ENCODE results near the gene LCE1D.

LCE1D gene

DNA sequence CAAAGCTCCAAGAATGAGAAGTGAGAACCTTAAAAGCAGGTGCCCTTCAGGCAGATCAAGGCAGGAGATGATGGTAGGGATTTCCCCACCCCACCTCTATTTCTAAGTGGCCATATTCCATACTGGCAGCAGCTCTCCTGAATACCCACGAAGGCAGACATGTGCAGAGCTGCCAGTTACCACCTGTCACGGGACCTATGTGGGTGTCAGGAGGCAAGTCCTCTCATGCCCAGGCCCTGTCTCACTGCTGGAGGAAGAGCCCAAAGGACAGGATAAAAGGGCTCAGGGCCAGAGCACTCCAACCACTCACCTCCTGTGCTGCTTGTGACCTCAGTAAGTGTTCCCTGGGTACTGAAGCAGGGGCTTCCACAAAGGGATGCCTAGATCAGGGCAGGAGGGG lies 14.5 kb downstream of the LCE1D start:
- Histone ChIP-seq H3K4me3 (ENCODE audit: low read depth in 1 of 5, low read length in 5 of 5) (no peak overlapping the region), H3K27me3 (ENCODE audit: control insufficient read depth in 5 of 5, insufficient read depth in 4 of 5, low read length in 5 of 5) (no peaks in the 10 kb centered on the region), H3K9me3 (ENCODE audit: control insufficient read depth in 5 of 5, low read length in 5 of 5) (no peaks in the 10 kb centered on the region), H3K36me3 (ENCODE audit: control insufficient read depth in 5 of 5, insufficient read depth in 5 of 5, low read length in 5 of 5) (no peaks in the 10 kb centered on the region), H3K9ac (ENCODE audit: low read length in 5 of 5) (no peak overlapping the region), H3K27ac (ENCODE audit: low read depth, low read length) (no peak overlapping the region), H3K4me1 (ENCODE audit: control insufficient read depth in 5 of 5, insufficient read depth in 5 of 5, low read length in 5 of 5) (no peaks in the 10 kb centered on the region)

DNA sequence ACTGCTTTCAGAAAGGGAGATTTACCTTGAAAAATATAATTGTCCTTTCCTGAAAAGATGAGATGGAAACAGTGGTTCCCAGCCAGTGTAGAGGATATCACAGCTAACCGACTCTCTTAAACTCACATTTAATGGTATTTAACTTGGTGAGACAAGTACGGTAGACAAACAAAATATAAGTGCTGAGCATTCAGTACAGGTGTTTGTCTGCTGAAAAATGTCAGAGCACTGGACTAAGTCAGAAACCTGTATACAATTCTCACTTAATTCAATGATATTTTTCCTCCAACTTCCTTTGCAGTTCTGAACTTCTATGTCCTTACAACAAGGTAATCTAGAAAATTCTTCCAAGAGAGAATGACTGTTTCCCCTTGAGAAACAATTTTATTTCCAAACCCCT lies 15.2 kb downstream of the LCE1D start, which contains the start of gene LCE1B:
Gene LCE1B, plus strand, starts transcription at position 301 of the 400 bp plus-strand sequence. CDS start 476 bp downstream, outside the sequence.
- Histone ChIP-seq H3K9ac (ENCODE audit: low read length in 5 of 5) (no peak within 1 kb of the TSS), H3K36me3 (ENCODE audit: control insufficient read depth in 5 of 5, insufficient read depth in 5 of 5, low read length in 5 of 5) (no peaks in the 10 kb centered on the region), H3K9me3 (ENCODE audit: control insufficient read depth in 5 of 5, low read length in 5 of 5) (no peaks in the 10 kb centered on the region), H3K27me3 (ENCODE audit: control insufficient read depth in 5 of 5, insufficient read depth in 4 of 5, low read length in 5 of 5) (no peaks in the 10 kb centered on the region), H3K4me3 (ENCODE audit: low read depth in 1 of 5, low read length in 5 of 5) (no peak within 1 kb of the TSS), H3K27ac (ENCODE audit: low read depth, low read length) (no peak within 1 kb of the TSS), H3K4me1 (ENCODE audit: control insufficient read depth in 5 of 5, insufficient read depth in 5 of 5, low read length in 5 of 5) (no peaks in the 10 kb centered on the region)

DNA sequence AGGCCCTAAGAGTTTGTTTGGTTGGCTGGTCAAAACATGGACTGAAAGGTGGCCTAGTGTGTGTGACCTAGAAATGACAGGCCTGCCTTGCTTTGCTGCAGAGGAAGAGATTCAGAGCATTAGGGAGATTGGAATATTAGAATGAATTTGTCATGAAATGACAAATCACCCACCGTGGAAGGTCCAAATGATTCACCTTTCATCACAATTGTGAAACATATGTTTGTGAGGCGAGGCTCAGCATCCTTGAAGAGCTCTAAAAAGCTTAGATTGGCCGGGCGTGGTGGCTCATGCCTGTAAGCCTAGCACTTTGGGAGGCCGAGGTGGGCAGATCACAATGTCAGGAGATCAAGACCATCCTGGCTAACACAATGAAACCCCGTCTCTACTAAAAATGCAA lies 20.8 kb downstream of the LCE1D start:
- no peaks in the 10 kb centered on the region for H3K9me3 ChIP-seq (ENCODE audit: control insufficient read depth in 5 of 5, low read length in 5 of 5)
- H3K4me3 ChIP-seq (ENCODE audit: low read depth in 1 of 5, low read length in 5 of 5), result no peak overlapping the region
- H3K9ac ChIP-seq (ENCODE audit: low read length in 5 of 5), result no peak overlapping the region
- H3K27ac ChIP-seq (ENCODE audit: low read depth, low read length), result no peak overlapping the region
- no peaks in the 10 kb centered on the region for H3K4me1 ChIP-seq (ENCODE audit: control insufficient read depth in 5 of 5, insufficient read depth in 5 of 5, low read length in 5 of 5)
- H3K36me3 ChIP-seq (ENCODE audit: control insufficient read depth in 5 of 5, insufficient read depth in 5 of 5, low read length in 5 of 5), result no peaks in the 10 kb centered on the region
- H3K27me3 ChIP-seq (ENCODE audit: control insufficient read depth in 5 of 5, insufficient read depth in 4 of 5, low read length in 5 of 5), result no peaks in the 10 kb centered on the region

DNA sequence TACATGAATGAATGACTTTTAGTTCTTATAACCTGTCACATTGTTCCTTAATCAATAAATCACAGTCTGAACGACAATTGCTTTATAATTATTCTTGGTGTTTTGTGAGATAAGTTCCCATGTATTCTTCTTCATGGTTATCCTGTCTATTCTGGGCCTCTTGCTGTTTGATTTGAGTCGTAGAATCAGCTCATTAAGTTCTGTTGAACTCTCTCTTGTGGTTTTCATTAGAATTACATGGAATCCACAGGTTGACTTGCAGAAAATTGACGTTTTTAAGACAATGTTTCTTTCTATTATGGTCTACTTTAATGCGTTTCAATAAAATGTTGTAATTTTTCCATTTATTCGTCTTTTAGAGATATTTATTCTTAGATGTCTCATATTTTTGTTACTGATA lies 26.8 kb downstream of the LCE1D start:
- H3K4me1 ChIP-seq (ENCODE audit: control insufficient read depth in 5 of 5, insufficient read depth in 5 of 5, low read length in 5 of 5), result no peaks in the 10 kb centered on the region
- no peak overlapping the region for H3K9ac ChIP-seq (ENCODE audit: low read length in 5 of 5)
- H3K4me3 ChIP-seq (ENCODE audit: low read depth in 1 of 5, low read length in 5 of 5), result no peak overlapping the region
- no peaks in the 10 kb centered on the region for H3K36me3 ChIP-seq (ENCODE audit: control insufficient read depth in 5 of 5, insufficient read depth in 5 of 5, low read length in 5 of 5)
- peaks cover 0 to 4% (median 0%) of the 10 kb centered on the region in 5 donors for H3K27me3 ChIP-seq (ENCODE audit: control insufficient read depth in 5 of 5, insufficient read depth in 4 of 5, low read length in 5 of 5)
- H3K9me3 ChIP-seq (ENCODE audit: control insufficient read depth in 5 of 5, low read length in 5 of 5), result peaks cover 0 to 3% (median 0%) of the 10 kb centered on the region in 5 donors
- H3K27ac ChIP-seq (ENCODE audit: low read depth, low read length), result no peak overlapping the region

DNA sequence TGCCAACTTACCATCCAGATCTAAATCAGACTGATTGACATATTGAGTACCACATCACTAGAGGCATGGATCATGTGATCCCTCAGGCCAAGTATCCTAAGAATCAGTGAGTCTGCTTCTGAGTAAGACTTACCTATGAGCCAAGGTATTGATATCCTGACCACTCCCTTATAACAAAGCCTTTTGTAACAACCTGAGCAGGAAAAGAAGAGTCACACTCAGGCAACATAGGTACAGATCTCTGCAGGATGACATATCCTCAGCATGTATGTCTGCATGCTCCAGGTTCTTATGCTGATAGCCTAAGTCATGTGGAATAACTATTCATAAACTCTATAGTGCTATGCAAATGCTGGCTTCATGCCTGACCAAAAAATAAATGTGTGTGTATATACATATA lies 28.4 kb downstream of the LCE1D start:
- Histone ChIP-seq H3K4me1 (ENCODE audit: control insufficient read depth in 5 of 5, insufficient read depth in 5 of 5, low read length in 5 of 5) (no peaks in the 10 kb centered on the region), H3K9me3 (ENCODE audit: control insufficient read depth in 5 of 5, low read length in 5 of 5) (peaks cover 0 to 3% (median 0%) of the 10 kb centered on the region in 5 donors), H3K27me3 (ENCODE audit: control insufficient read depth in 5 of 5, insufficient read depth in 4 of 5, low read length in 5 of 5) (peaks cover 0 to 4% (median 0%) of the 10 kb centered on the region in 5 donors), H3K9ac (ENCODE audit: low read length in 5 of 5) (no peak overlapping the region), H3K27ac (ENCODE audit: low read depth, low read length) (no peak overlapping the region), H3K36me3 (ENCODE audit: control insufficient read depth in 5 of 5, insufficient read depth in 5 of 5, low read length in 5 of 5) (no peaks in the 10 kb centered on the region), H3K4me3 (ENCODE audit: low read depth in 1 of 5, low read length in 5 of 5) (no peak overlapping the region)

DNA sequence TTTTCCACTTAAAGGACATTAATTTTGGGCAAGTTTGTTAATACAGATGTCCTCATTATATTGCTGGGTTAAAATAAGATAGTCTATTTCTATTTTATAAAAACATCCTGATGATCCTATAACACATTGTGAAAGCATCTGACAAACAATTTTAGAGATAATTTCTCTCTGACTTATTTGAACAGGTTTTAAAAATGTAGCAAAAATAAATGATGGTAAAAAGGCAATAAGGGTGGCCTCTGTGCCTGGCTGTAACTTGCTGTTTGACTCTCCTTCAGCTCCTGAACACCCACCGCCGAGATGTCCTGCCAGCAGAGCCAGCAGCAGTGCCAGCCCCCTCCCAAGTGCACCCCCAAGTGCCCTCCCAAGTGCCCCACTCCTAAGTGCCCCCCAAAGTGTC lies 30.7 kb downstream of the LCE1D start, which contains the start of gene LCE1A:
Gene LCE1A, plus strand, starts transcription at position 301 of the 400 bp plus-strand sequence. Its CDS starts 0 bp downstream, at position 301.
- Histone ChIP-seq H3K36me3 (ENCODE audit: control insufficient read depth in 5 of 5, insufficient read depth in 5 of 5, low read length in 5 of 5) (no peaks in the 10 kb centered on the region), H3K27me3 (ENCODE audit: control insufficient read depth in 5 of 5, insufficient read depth in 4 of 5, low read length in 5 of 5) (peaks cover 0 to 4% (median 0%) of the 10 kb centered on the region in 5 donors), H3K9ac (ENCODE audit: low read length in 5 of 5) (no peak within 1 kb of the TSS), H3K4me3 (ENCODE audit: low read depth in 1 of 5, low read length in 5 of 5) (no peak within 1 kb of the TSS), H3K9me3 (ENCODE audit: control insufficient read depth in 5 of 5, low read length in 5 of 5) (peaks cover 0 to 3% (median 0%) of the 10 kb centered on the region in 5 donors), H3K27ac (ENCODE audit: low read depth, low read length) (no peak within 1 kb of the TSS), H3K4me1 (ENCODE audit: control insufficient read depth in 5 of 5, insufficient read depth in 5 of 5, low read length in 5 of 5) (no peaks in the 10 kb centered on the region)

DNA sequence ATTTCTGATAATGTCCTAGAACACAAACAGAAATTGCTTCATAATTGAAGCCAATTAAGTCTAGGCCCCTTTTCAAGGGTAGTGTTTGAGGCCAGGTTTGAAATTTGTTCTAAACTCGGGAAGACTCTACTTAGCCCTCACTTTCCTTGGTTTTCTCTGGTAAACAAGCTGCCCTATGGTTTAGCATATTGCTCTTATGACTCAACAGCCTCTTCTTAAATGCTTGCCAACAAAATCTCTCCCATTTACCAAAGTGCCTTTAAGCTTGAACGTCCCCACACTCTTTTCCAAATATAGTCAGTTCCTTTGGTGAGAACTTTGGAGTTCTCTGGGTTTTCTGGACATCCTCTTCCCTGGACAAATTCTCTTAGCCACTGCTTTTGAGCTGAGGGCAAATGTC lies 40.3 kb downstream of the LCE1D start:
- Histone ChIP-seq H3K27ac (ENCODE audit: low read depth, low read length) (no peak overlapping the region), H3K9me3 (ENCODE audit: control insufficient read depth in 5 of 5, low read length in 5 of 5) (no peaks in the 10 kb centered on the region), H3K4me3 (ENCODE audit: low read depth in 1 of 5, low read length in 5 of 5) (no peak overlapping the region), H3K27me3 (ENCODE audit: control insufficient read depth in 5 of 5, insufficient read depth in 4 of 5, low read length in 5 of 5) (no peaks in the 10 kb centered on the region), H3K36me3 (ENCODE audit: control insufficient read depth in 5 of 5, insufficient read depth in 5 of 5, low read length in 5 of 5) (no peaks in the 10 kb centered on the region), H3K9ac (ENCODE audit: low read length in 5 of 5) (no peak overlapping the region), H3K4me1 (ENCODE audit: control insufficient read depth in 5 of 5, insufficient read depth in 5 of 5, low read length in 5 of 5) (peaks cover 0 to 8% (median 0%) of the 10 kb centered on the region in 5 donors)

DNA sequence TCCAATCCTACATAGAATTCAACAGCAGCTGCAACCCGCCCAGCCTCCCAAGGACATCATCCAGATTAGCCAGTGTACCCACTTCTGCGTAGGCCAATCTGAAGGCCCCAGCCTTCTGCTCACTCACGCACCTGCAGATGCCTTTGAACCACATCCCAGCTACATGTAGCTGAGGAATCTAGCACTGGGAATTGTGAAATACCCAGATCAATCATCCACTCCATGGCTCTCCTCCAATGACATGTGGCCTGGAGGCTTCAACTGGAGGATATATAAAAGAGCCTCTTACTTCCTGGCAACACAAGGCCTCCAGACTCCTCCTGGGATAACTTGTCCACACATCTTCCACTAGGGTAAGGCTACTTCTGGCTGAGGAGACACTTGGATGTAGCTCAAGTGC lies 46.0 kb downstream of the LCE1D start, which contains the start of gene LCE6A:
Gene LCE6A, plus strand, starts transcription at position 301 of the 400 bp plus-strand sequence. CDS start 665 bp downstream, outside the sequence.
- H3K27me3 ChIP-seq (ENCODE audit: control insufficient read depth in 5 of 5, insufficient read depth in 4 of 5, low read length in 5 of 5), result no peaks in the 10 kb centered on the region

More for the DNA sequence above, 46.0 kb downstream of the LCE1D start, which contains the start of gene LCE6A:
- H3K4me1 ChIP-seq (ENCODE audit: control insufficient read depth in 5 of 5, insufficient read depth in 5 of 5, low read length in 5 of 5), result no peaks in the 10 kb centered on the region
- no peaks in the 10 kb centered on the region for H3K9me3 ChIP-seq (ENCODE audit: control insufficient read depth in 5 of 5, low read length in 5 of 5)
- H3K9ac ChIP-seq (ENCODE audit: low read length in 5 of 5), result no peak within 1 kb of the TSS
- no peak within 1 kb of the TSS for H3K27ac ChIP-seq (ENCODE audit: low read depth, low read length)
- H3K36me3 ChIP-seq (ENCODE audit: control insufficient read depth in 5 of 5, insufficient read depth in 5 of 5, low read length in 5 of 5), result no peaks in the 10 kb centered on the region
- H3K4me3 ChIP-seq (ENCODE audit: low read depth in 1 of 5, low read length in 5 of 5), result no peak within 1 kb of the TSS
